Natural killer cell (primary cell): Measurements from ENCODE around the gene JMJD8. TPM values are rescaled to one million over a fixed set of nuclear protein-coding genes. Genes with fewer than 3 reads are reported as not detected.
A peak's percentile ranks its signal among the peaks of the same experiment; 100 is the strongest.

Experiments used
- ATAC-seq, 3 donors: fragments of 150-1000 bp in 2 of 3; fragments of 200-7000 bp in 1 of 3; cut with Tn5 transposase; 1 replicate in 1 of 3; 2 replicates in 2 of 3; pipeline ENCODE4 v1.10.0; 2021; ENCODE audit warnings: mild to moderate bottlenecking in 2 of 3, moderate library complexity in 2 of 3
- DNase-seq, 2 donors: peaks; one replicate each; pipeline versions ENCODE4 v3.0.0 to v3.0.0-alpha.2; 2013 to 2021; ENCODE audit warnings: mixed read lengths in 1 of 2
- H3K27ac ChIP-seq: one replicate; pipeline ENCODE4 v1.5.1; 2013; ENCODE audit warnings: mild to moderate bottlenecking, low read length
- H3K27me3 ChIP-seq: one replicate; pipeline ENCODE4 v1.6.1; 2013; ENCODE audit warnings: low read length; ENCODE audit not compliant: control insufficient read depth, insufficient read depth
- H3K36me3 ChIP-seq: one replicate; pipeline ENCODE4 v1.6.1; 2013; ENCODE audit warnings: low read length; ENCODE audit not compliant: control insufficient read depth, insufficient read depth
- H3K4me1 ChIP-seq: one replicate; pipeline ENCODE4 v1.6.1; 2013; ENCODE audit warnings: low read length; ENCODE audit not compliant: control insufficient read depth, insufficient read depth
- H3K4me3 ChIP-seq: one replicate; pipeline ENCODE4 v1.5.1; 2013; ENCODE audit warnings: low read length
- H3K9me3 ChIP-seq: one replicate; pipeline ENCODE4 v1.6.1; 2013; ENCODE audit warnings: low read length; ENCODE audit not compliant: control insufficient read depth, insufficient read depth
- H3K27ac Mint-ChIP-seq, 2 donors: one replicate each; pipeline ENCODE4 v1.8.0; 2022; ENCODE audit warnings: mild to moderate bottlenecking in 2 of 2, mixed read lengths in 2 of 2, moderate library complexity in 1 of 2
- H3K27me3 Mint-ChIP-seq, 2 donors: one replicate each; pipeline ENCODE4 v1.8.0; 2022; ENCODE audit warnings: low read depth in 2 of 2, mixed read lengths in 2 of 2
- H3K36me3 Mint-ChIP-seq: one replicate; pipeline ENCODE4 v1.8.0; 2022; ENCODE audit warnings: mixed read lengths
- H3K4me1 Mint-ChIP-seq, 2 donors: one replicate each; pipeline ENCODE4 v1.8.0; 2022; ENCODE audit warnings: mixed read lengths in 2 of 2
- H3K4me3 Mint-ChIP-seq: one replicate; pipeline ENCODE4 v1.8.0; 2022; ENCODE audit warnings: mild to moderate bottlenecking, moderate library complexity, mixed read lengths
- H3K9me3 Mint-ChIP-seq, 2 donors: one replicate each; pipeline ENCODE4 v1.8.0; 2022; ENCODE audit warnings: mixed read lengths in 2 of 2
- WGBS: methylation state at CpG from one replicate; pipeline ENCODE4 v1.1.7; 2013; ENCODE audit warnings: missing lambda C conversion rate; ENCODE audit not compliant: insufficient coverage; 5-methylcytosine and 5-hydroxymethylcytosine counted together
- intact Hi-C: fragments of 100-400 bp; cut with micrococcal nuclease; formaldehyde crosslinking; loops from one replicate; pipeline ENCODE4 v1.14.2; 2022
- total RNA-seq, 4 donors: library from RNA; stranded (reverse); fragments of 120-200 nt in 1 of 4; gene quantifications; one replicate each; pipeline versions ENCODE4 v1.2.3 to v1.2.4, GENCODE V29; 2013 to 2022
- TF ChIP-seq, protein P1 (sequence below): fragments of 200-600 bp; IDR thresholded peaks from one replicate; pipeline ENCODE4 v1.8.0; 2022; ENCODE audit warnings: antibody characterized with exemption

The JMJD8 gene
- total RNA-seq, 3 donors from 2014 or later (not counting 1 experiment from before 2014, with no cell fraction given): 29.5 to 32.6 (median 31.5) TPM

DNA sequence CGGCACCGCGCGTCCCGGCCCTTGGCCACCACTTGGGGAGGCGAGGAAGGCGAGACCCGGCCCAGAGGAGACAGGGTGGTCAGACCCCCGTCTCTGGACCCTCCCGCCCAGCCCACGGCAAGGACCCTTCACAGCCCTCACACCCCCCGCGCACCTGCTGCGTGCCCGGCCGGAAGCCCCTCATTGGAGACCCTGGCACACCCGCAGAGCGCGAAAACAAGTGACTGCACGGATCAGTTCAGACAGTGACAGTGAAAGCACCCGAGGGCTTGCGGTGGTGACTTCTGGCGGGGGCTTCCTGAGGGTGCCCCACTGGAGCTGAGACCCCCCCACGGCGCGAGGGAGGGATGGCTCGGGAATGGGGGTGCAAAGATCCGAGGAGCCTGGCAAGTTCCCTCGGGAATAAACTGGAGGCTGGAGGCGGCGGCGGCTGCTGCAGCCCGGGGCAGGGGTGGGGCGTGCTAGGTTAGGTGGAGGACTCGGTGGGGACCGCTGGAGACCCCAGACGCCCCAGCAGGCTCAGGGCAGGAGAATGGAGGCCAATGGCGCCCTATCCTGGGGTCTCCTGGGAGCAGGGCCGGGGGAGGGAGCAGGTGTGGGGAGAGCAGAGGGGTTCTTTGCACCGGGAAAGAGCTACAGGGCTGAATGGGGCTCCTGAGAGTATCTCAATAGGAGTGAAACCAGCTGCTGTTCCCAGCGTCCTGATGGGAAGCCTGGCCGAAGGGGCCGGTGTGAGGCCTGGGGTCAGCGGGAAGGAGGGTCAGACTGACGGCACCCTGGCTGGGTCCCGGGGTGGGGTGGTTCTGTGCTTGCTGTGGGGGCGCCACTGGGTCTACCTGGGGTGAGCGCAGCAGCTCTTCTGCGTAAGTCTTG lies 22.3 kb upstream of the JMJD8 start:
- Histone ChIP-seq H3K27ac (no peak overlapping the region), H3K4me1 (peaks cover 6% of the 10 kb centered on the region), H3K36me3 (no peaks in the 10 kb centered on the region), H3K9me3 (no peaks in the 10 kb centered on the region), H3K27me3 (peaks cover 50% of the 10 kb centered on the region), H3K4me3 (no peak overlapping the region)
- TF ChIP-seq, protein P1, sequence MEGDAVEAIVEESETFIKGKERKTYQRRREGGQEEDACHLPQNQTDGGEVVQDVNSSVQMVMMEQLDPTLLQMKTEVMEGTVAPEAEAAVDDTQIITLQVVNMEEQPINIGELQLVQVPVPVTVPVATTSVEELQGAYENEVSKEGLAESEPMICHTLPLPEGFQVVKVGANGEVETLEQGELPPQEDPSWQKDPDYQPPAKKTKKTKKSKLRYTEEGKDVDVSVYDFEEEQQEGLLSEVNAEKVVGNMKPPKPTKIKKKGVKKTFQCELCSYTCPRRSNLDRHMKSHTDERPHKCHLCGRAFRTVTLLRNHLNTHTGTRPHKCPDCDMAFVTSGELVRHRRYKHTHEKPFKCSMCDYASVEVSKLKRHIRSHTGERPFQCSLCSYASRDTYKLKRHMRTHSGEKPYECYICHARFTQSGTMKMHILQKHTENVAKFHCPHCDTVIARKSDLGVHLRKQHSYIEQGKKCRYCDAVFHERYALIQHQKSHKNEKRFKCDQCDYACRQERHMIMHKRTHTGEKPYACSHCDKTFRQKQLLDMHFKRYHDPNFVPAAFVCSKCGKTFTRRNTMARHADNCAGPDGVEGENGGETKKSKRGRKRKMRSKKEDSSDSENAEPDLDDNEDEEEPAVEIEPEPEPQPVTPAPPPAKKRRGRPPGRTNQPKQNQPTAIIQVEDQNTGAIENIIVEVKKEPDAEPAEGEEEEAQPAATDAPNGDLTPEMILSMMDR: no peak
- Mint-ChIP-seq H3K27me3 (peaks cover 19 to 24% of the 10 kb centered on the region in 2 donors), H3K27ac (no peak overlapping the region), H3K4me3 (no peak overlapping the region), H3K9me3 (no peaks in the 10 kb centered on the region), H3K36me3 (no peaks in the 10 kb centered on the region), H3K4me1 (no peaks in the 10 kb centered on the region)
- 8% methylated on average over 49 of the region's 49 CpGs for WGBS
- ATAC-seq (no peak), DNase-seq (no peak)
- intact Hi-C loops: no loop called here

GRCh38 chr16:705431-706188 lies 21.5 kb upstream of the JMJD8 start, which contains the start of gene FBXL16:
Gene FBXL16, minus strand, starts transcription at chr16:705801. Its CDS starts 8,396 bp downstream, at chr16:697405.
- Histone ChIP-seq H3K27me3 (peaks cover 54% of the 10 kb centered on the region), H3K36me3 (no peaks in the 10 kb centered on the region), H3K4me3 (no peak within 1 kb of the TSS), H3K4me1 (peaks cover 9% of the 10 kb centered on the region), H3K9me3 (no peaks in the 10 kb centered on the region), H3K27ac (no peak within 1 kb of the TSS)
- TF ChIP-seq, protein P1: no peak
- Mint-ChIP-seq H3K4me3 (no peak within 1 kb of the TSS), H3K36me3 (no peaks in the 10 kb centered on the region), H3K27ac (no peak within 1 kb of the TSS), H3K27me3 (peaks cover 19 to 24% of the 10 kb centered on the region in 2 donors), H3K9me3 (no peaks in the 10 kb centered on the region), H3K4me1 (no peaks in the 10 kb centered on the region)
- ATAC-seq: peak in 1 of 3 donors; percentile 21
- 1% methylated on average over 115 of the region's 115 CpGs for whole genome bisulfite sequencing
- intact Hi-C loops: no loop called here
- DNase-seq: no peak

DNA sequence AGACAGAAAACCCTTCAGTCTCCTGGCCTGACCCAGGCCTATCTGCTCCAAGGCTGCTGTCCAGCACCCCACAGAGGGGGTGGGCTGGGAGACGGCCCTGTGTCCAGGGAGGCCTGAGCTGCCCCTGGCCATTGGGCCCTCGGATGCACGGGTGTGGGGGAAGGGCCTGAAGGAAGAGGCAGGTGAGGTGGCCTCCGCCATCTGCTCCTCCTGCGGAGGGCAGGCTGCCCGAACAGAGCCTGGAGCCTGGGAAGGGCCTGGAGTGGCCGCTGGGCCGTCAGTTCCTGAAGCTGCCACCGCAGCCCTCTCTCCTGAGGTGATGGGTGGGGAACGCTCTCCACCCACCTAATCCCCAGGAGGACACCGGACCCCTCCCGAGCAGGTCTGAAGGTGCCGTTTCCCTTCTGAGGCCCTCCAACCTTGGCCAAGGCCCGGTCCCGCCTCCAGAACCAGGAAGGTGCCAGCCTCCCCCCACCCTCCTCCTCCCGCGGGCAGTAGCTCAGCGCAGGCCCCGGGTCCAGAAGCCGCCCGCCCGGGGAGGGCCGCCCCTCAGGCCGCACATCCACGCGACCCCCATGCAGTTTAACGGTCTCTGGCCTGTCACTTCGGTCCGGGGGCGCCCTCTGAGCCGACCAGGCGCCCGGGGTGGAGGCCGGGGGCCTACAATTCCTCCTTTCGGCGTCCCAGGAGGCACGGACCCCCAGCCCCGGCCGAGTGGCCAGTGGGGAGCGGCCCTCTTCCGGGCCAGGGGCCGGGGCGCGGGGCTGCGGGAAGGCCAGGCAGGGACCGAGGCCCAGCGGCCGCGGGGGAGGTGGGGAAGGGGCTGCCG lies 20.6 kb upstream of the JMJD8 start:
- no peak for DNase-seq
- no peak overlapping the region for H3K27ac Mint-ChIP-seq
- H3K36me3 Mint-ChIP-seq: no peaks in the 10 kb centered on the region
- no peak overlapping the region for H3K4me3 Mint-ChIP-seq
- WGBS: 21% methylated on average over 46 of the region's 50 CpGs
- Histone ChIP-seq H3K4me1 (peaks cover 16% of the 10 kb centered on the region), H3K27ac (no peak overlapping the region), H3K36me3 (no peaks in the 10 kb centered on the region), H3K4me3 (no peak overlapping the region), H3K9me3 (peaks cover 3% of the 10 kb centered on the region), H3K27me3 (peaks cover 56% of the 10 kb centered on the region)
- intact Hi-C loops: no loop called here
- H3K9me3 Mint-ChIP-seq: no peaks in the 10 kb centered on the region
- ATAC-seq: no peak
- TF ChIP-seq, protein P1: no peak
- H3K27me3 Mint-ChIP-seq: peaks cover 19 to 27% of the 10 kb centered on the region in 2 donors
- H3K4me1 Mint-ChIP-seq: no peaks in the 10 kb centered on the region
